GM12891 (cell line): ENCODE data around the gene TUBE1.
"Not testable (repeated sequence)": the region's sequence is repeated elsewhere in the genome, so short reads cannot be mapped to it uniquely, and the experiment has no call there.

ENCODE experiments used
- DNase-seq: peaks from one replicate; pipeline ENCODE4 v3.0.0; 2011; ENCODE audit warnings: low spot score; ENCODE audit not compliant: insufficient read length
- FAIRE-seq: peaks from 2 replicates; lab custom pipeline; 2011; peaks lifted over from hg19 to GRCh38; lab: Jason Lieb, UNC
- PAX5 ChIP-seq: IDR thresholded peaks from 2 replicates; pipeline ENCODE4 v1.6.1; 2011; ENCODE audit warnings: low read length, moderate library complexity, mild to moderate bottlenecking; ENCODE audit not compliant: insufficient read depth, severe bottlenecking
- POLR2A ChIP-seq: IDR thresholded peaks from 2 replicates; pipeline ENCODE4 v1.6.1; 2011; ENCODE audit warnings: low read depth, low read length, control low read depth
- POLR2AphosphoS5 ChIP-seq: IDR thresholded peaks from 2 replicates; pipeline ENCODE4 v1.6.1; 2011; ENCODE audit warnings: low read depth, low read length, control low read depth
- POU2F2 ChIP-seq: IDR thresholded peaks from 2 replicates; pipeline ENCODE4 v1.6.1; 2011; ENCODE audit warnings: low read depth, mild to moderate bottlenecking, control low read depth, low read length, moderate library complexity
- SPI1 ChIP-seq: IDR thresholded peaks from 2 replicates; pipeline ENCODE4 v1.6.1; 2011; ENCODE audit warnings: low read depth, low read length, control low read depth
- TAF1 ChIP-seq: IDR thresholded peaks from 2 replicates; pipeline ENCODE4 v1.6.1; 2011; ENCODE audit warnings: low read depth, low read length, control low read depth

The TUBE1 gene

DNA sequence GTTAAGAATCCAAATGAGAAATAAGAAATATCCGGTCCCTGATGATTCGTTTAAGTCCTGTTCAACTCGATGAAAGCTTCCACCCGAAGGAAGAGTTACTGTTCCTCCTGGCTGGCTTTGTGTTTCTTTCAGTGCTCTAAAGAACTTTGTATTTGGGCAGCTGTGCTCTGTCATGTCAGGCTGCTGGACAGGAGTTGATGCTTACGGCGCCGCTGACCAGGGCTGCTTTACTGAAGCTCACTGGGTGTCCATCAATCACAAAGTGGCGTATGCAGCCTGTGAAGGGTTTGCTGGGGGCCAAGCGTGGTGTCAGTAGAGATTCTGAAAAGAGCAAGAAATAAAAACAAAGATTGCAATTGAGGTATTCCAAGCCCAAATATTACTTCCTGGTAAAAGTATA is 22.0 kb upstream of the TUBE1 start:
- no peak for DNase-seq
- TF ChIP-seq POU2F2 (no peak), POLR2AphosphoS5 (no peak)
- FAIRE-seq = no peak

DNA sequence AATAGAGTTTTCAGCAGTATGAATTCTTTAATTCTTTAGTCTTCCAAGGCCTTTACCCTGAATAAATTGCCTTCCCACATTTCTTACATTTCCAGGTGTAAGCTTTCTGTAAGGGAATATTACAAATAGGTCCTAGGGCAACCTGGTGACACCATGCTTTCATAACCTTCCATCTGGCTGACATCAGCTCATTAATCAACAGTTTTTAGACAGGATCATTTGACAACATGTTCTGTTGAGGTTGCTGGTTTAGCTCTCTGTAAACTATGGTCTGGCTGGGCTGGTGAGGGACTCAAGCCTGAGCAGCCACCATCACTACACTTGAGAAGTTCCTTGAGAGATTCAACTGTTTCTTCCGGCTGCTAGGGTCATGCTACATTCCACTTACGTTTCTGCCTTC is 19.3 kb upstream of the TUBE1 start:
- DNase-seq (no peak), FAIRE-seq (no peak)
- TF ChIP-seq POLR2A = no peak
- TF ChIP-seq POU2F2 = no peak

DNA sequence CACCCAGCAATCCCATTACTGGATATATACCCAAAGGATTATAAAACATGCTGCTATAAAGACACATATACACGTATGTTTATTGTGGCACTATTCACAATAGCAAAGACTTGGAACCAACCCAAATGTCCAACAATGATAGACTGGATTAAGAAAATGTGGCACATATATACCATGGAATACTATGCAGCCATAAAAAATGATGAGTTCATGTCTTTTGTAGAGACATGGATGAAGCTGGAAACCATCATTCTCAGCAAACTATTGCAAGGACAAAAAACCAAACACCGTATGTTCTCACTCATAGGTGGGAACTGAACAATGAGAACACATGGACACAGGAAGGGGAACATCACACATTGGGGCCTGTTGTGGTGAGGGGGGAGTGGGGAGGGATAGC is 18.7 kb upstream of the TUBE1 start:
- not testable (repeated sequence) for DNase-seq, FAIRE-seq

DNA sequence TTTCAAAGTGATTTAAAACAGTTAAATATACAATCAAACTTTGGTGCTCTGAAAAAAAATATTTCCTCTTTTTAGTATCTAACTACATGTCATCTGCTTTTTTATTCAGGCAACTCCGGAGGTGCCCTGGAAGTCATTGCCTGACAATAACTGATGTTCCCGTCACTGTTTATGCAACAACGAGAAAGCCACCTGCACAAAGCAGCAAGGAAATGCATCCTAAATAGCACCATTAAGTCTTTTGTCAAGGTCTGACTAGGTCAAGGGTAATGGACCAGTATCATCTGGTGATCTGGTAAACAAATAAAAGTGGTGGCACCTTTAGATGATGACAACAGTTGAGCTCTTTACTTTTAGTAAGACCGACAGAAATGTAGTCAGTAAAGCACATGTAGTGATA is 13.3 kb upstream of the TUBE1 start:
- DNase-seq = no peak
- FAIRE-seq = no peak
- TF ChIP-seq POLR2A = no peak
- no peak for TF ChIP-seq POU2F2
- TF ChIP-seq TAF1 = no peak
- no peak for TF ChIP-seq PAX5
- TF ChIP-seq POLR2AphosphoS5 = no peak
- TF ChIP-seq SPI1 = no peak

DNA sequence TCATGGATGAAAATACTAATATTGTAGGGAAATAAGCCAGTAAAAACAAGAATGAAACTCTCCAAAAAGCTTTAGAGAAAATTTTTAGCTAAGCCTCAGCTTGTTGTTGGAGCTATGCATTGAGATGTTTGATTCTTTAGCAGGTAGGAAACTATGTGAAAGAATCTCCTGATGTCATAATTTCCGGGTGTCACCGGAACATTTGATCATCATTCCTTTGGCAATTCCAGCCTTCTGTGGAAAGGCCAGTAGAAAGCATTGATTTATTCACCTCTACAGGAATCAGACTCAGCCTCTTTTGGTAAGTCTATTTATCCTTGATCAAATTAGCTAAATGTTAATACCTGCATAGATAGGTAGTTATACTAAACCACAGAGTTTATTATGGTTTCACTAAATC is 9.6 kb upstream of the TUBE1 start:
- DNase-seq = no peak
- TF ChIP-seq POLR2AphosphoS5 (no peak), POLR2A (no peak), SPI1 (no peak), TAF1 (no peak), PAX5 (no peak), POU2F2 (no peak)
- FAIRE-seq = no peak

DNA sequence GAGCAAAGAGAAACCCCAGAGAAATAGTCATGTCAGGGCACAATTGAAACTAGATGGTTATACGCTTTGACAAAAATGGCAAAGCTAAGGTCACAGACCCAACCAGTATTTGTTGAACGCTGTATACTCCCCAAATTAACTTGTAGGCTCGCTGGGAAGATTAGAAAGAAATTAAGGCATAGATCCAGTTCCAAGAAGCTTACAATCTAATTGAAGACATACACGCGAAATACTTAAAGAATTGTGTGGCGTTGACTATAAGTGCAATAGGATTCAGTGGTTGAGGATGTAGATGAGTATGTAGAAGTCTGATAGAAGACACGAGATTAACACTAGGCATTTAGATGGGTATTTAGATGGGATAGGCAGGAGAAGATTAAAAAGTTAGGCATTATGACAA is 634 bp upstream of the TUBE1 start:
- FAIRE-seq (no peak), DNase-seq (no peak)
- TF ChIP-seq TAF1 (no peak), SPI1 (no peak), POLR2A (no peak), POU2F2 (no peak), POLR2AphosphoS5 (no peak), PAX5 (no peak)

DNA sequence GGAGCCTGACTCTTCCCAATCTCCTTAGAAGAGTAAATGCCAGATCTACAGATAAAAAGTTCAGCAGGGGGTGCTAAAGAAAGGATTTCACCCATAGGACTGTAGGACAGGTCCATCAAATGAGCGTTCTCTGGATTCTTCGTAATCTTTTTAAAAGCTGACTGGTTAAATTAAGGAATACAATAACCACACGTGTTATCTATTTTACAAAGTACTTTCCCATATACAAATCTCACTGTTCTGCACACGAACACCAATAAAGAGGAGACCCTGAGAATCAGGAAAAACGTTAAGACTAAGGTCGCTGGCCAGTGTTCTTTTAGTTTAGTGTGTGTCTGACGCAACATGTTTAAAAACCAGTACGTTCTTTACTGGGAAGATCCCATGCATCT is 542 bp downstream of the TUBE1 start:
- DNase-seq (no peak), FAIRE-seq (no peak)
- TF ChIP-seq PAX5 = no peak
- TF ChIP-seq POLR2A = no peak
- TF ChIP-seq TAF1 = no peak
- no peak for TF ChIP-seq POU2F2
- no peak for TF ChIP-seq SPI1
- TF ChIP-seq POLR2AphosphoS5 = no peak

DNA sequence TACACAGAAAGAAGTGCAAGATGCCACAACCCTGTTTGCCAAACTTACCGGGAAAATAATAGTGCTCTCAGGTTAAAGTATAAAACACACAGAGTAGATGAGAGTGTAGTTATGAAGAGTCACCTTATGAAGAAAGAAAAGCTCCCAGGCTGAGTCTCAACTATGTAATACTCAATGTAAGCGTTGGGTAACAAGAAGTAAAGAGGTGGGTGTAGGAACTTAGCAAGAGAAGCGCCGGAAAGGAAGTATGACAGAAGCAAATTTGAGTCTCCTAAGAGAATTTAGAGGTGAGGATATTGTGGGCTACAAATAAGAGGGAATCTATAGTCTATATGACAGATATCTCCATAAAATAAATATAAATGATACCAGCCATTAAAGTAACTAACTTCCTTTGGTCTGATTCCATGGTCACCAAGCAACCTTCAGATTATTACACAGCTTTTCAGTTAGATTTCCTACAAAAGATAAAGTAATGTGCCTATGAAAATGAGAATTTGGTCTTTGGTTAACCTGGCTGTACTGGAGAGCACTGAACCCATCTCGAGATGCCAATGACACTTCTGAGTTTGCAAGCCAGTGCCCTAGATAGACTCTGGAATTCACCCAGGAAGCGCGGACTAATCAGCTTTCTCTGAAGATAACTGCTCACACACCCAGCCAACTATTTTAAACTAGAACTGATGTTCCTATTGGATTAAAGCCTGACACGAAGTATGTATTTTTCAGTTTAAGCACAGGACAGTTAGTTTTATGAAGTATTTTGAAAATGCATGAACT is 1.8 kb downstream of the TUBE1 start:
- DNase-seq = no peak
- FAIRE-seq = no peak
- TF ChIP-seq POLR2A = no peak
- no peak for TF ChIP-seq PAX5
- TF ChIP-seq POLR2AphosphoS5 = no peak
- TF ChIP-seq POU2F2 = no peak
- no peak for TF ChIP-seq TAF1
- TF ChIP-seq SPI1 = no peak

DNA sequence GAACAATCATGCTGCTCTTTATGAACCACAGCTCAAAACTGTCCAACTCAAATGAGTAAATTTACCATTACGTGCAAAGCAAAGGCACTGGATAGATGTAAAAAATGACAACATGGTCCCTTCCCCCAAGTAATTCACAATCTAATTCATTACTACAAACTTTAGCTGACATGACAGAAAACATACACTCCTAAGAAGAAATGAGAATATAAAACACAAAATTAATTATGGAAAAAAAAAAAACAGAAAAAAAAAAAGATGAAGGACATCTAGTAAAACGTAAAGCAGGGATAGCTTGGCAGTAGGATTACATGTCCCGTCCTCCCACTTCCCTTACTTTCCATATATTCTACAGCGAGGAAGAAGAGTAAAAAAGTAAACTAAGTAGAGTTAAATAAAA is 5.7 kb downstream of the TUBE1 start:
- DNase-seq (no peak), FAIRE-seq (no peak)
- TF ChIP-seq PAX5 = no peak
- TF ChIP-seq TAF1 = no peak
- no peak for TF ChIP-seq POLR2AphosphoS5
- TF ChIP-seq SPI1 = no peak
- no peak for TF ChIP-seq POLR2A
- no peak for TF ChIP-seq POU2F2

DNA sequence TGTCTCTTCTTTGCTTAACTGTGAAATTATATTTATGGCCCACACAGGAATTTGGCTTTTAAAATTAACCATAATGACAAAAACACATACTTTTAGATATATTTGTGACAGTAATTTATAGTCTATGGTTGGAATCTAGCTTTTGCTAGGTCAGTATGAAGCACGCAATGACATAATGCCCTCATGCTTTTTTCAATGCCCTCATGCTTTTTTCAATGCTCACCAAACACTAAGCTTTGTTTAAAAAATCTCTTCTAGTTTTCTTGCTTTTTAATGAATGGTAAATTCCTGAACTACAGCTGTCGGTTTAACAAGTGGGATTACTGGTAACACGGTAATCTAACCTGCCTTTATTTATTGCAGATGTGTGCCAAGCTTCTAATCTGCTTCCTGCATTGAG is 20.7 kb downstream of the TUBE1 start:
- DNase-seq (no peak), FAIRE-seq (no peak)
- TF ChIP-seq POLR2A (no peak), TAF1 (no peak), PAX5 (no peak), POLR2AphosphoS5 (no peak), POU2F2 (no peak)
